HCT116 (cell line): ENCODE results near the gene FCHSD2. TPM values are rescaled to one million over a fixed set of nuclear protein-coding genes. Genes with fewer than 3 reads are reported as not detected.

Source experiments
- ATAC-seq: fragments of 200-7000 bp; cut with Tn5 transposase; 2 replicates; pipeline ENCODE4 v1.9.1; 2020; ENCODE audit warnings: mild to moderate bottlenecking, moderate library complexity
- BruUV-seq: library from RNA; stranded (reverse); fragments of 400-500 nt; replicated peaks from 2 replicates; lab custom pipeline; 2021; lab: Mats Ljungman, UMichigan
- CTCF ChIA-PET: fragments of 300-600 bp; sonication (Branson Sonifier 250); formaldehyde crosslinking; loops from one replicate; lab custom pipeline; 2021; ENCODE audit warnings: antibody characterized with exemption; lab: Charles Lee
- POLR2A ChIA-PET: fragments of 300-600, 350-600 bp; sonication (Branson Sonifier 250); formaldehyde crosslinking; loops from one replicate; lab custom pipeline; 2021; ENCODE audit warnings: antibody characterized with exemption; lab: Charles Lee
- RAD21 ChIA-PET, 2 experiments: fragments of 300-600 bp; sonication (Branson Sonifier 250); formaldehyde crosslinking; loops; one replicate each; lab custom pipeline; 2023; ENCODE audit warnings: low total read pairs in 2 of 2; ENCODE audit not compliant: uncharacterized antibody in 2 of 2, unreplicated experiment in 2 of 2, low non-redundant PET in 1 of 2; lab: Charles Lee
- DNase-seq: peaks from one replicate; pipeline ENCODE4 v3.0.0-alpha.2; 2010; ENCODE audit warnings: low read depth, low spot score
- H2AFZ ChIP-seq: fragments of 200-600 bp; shearing (Covaris generic), sonication (generic); 2 replicates; pipeline ENCODE4 v1.6.1; 2017; ENCODE audit warnings: low read depth, mixed run types, mixed read lengths, antibody characterized with exemption, low read length; ENCODE audit not compliant: poor library complexity, severe bottlenecking
- H3K27ac ChIP-seq: 2 replicates; pipeline ENCODE4 v1.5.1; 2012; ENCODE audit warnings: low read depth, low read length
- H3K27me3 ChIP-seq: fragments of 200-600 bp; sonication (generic); 2 replicates; pipeline ENCODE4 v1.6.1; 2016; ENCODE audit warnings: mixed run types, low read length, mixed read lengths; ENCODE audit not compliant: insufficient read depth
- H3K36me3 ChIP-seq, 2 experiments: fragments of 200-500 bp in 1 of 2; fragments of 200-600 bp in 1 of 2; sonication (Bioruptor generic) in 1 of 2; sonication (generic) in 1 of 2; 2 replicates each; pipeline versions ENCODE4 v1.5.1 to v1.6.1; 2014 to 2016; ENCODE audit warnings: low read length in 2 of 2, inconsistent platforms in 1 of 2, mixed read lengths in 1 of 2, mixed run types in 1 of 2; ENCODE audit not compliant: insufficient read depth in 2 of 2, control insufficient read depth in 1 of 2
- H3K4me1 ChIP-seq, 2 experiments: fragments of 200-600 bp in 1 of 2; sonication (generic) in 1 of 2; 2 replicates each; pipeline versions ENCODE4 v1.5.1 to v1.6.1; 2012 to 2017; ENCODE audit warnings: low read length in 2 of 2, inconsistent platforms in 1 of 2, mild to moderate bottlenecking in 1 of 2, mixed read lengths in 1 of 2, mixed run types in 1 of 2, moderate library complexity in 1 of 2; ENCODE audit not compliant: insufficient read depth in 2 of 2, control insufficient read depth in 1 of 2
- H3K4me2 ChIP-seq: fragments of 200-600 bp; sonication (generic); 2 replicates; pipeline ENCODE4 v1.6.1; 2017; ENCODE audit warnings: mixed run types, low read length, mixed read lengths
- H3K4me3 ChIP-seq, 2 experiments: fragments of 200-600 bp in 1 of 2; sonication (generic) in 1 of 2; replicated peaks in 1 of 2; 2 replicates each; pipeline ENCODE4 v1.5.1; 2011 to 2016; ENCODE audit warnings: low read length in 2 of 2, control low read depth in 1 of 2, low read depth in 1 of 2, mild to moderate bottlenecking in 1 of 2, mixed read lengths in 1 of 2, mixed run types in 1 of 2
- H3K79me2 ChIP-seq: fragments of 200-600 bp; sonication (generic); 2 replicates; pipeline ENCODE4 v1.6.1; 2017; ENCODE audit warnings: mild to moderate bottlenecking, mixed run types, low read length, moderate library complexity, mixed read lengths; ENCODE audit not compliant: insufficient read depth
- H3K9ac ChIP-seq: fragments of 200-600 bp; sonication (generic); 2 replicates; pipeline ENCODE4 v1.6.1; 2016; ENCODE audit warnings: low read length, mixed read lengths
- H3K9me2 ChIP-seq: fragments of 200-600 bp; sonication (generic), shearing (Covaris generic); 2 replicates; pipeline ENCODE4 v1.6.1; 2017; ENCODE audit warnings: mixed run types, mild to moderate bottlenecking, moderate library complexity; ENCODE audit not compliant: insufficient read depth
- H3K9me3 ChIP-seq, 2 experiments: fragments of 200-500 bp in 1 of 2; fragments of 200-600 bp in 1 of 2; sonication (Bioruptor generic) in 1 of 2; sonication (generic) in 1 of 2; 2 replicates each; pipeline ENCODE4 v1.6.1; 2014 to 2017; ENCODE audit warnings: low read length in 2 of 2, mixed read lengths in 2 of 2, inconsistent platforms in 1 of 2, low read depth in 1 of 2, mild to moderate bottlenecking in 1 of 2, mixed run types in 1 of 2, moderate library complexity in 1 of 2; ENCODE audit not compliant: control insufficient read depth in 1 of 2, insufficient read depth in 1 of 2
- H4K20me1 ChIP-seq: fragments of 200-600 bp; sonication (generic), shearing (Covaris generic); 2 replicates; pipeline ENCODE4 v1.6.1; 2017; ENCODE audit warnings: mixed run types, mild to moderate bottlenecking, moderate library complexity; ENCODE audit not compliant: insufficient read depth
- ELF1 ChIP-seq: IDR thresholded peaks from 2 replicates; pipeline ENCODE4 v1.6.1; 2012; ENCODE audit warnings: low read depth, borderline replicate concordance
- JUND ChIP-seq: IDR thresholded peaks from 2 replicates; pipeline ENCODE4 v1.6.1; 2012
- POLR2AphosphoS5 ChIP-seq: IDR thresholded peaks from 2 replicates; pipeline ENCODE4 v1.6.1; 2011; ENCODE audit warnings: mild to moderate bottlenecking, low read depth, low read length, moderate library complexity
- RAD21 ChIP-seq: IDR thresholded peaks from 2 replicates; pipeline ENCODE4 v1.6.1; 2012; ENCODE audit warnings: low read depth, mild to moderate bottlenecking
- TCF7L2 ChIP-seq: IDR thresholded peaks from 2 replicates; pipeline ENCODE4 v1.7.0; 2011; ENCODE audit warnings: borderline replicate concordance, inconsistent platforms; ENCODE audit not compliant: insufficient read depth, insufficient read length; ENCODE audit errors: extremely low read depth
- ZFX ChIP-seq: fragments of 450-650 bp; IDR thresholded peaks from 2 replicates; pipeline ENCODE4 v1.6.1; 2017
- intact Hi-C: fragments of 100-400 bp; cut with micrococcal nuclease; formaldehyde crosslinking; loops from 2 replicates; pipeline ENCODE4 v1.10.0; 2022
- total RNA-seq: library from RNA; stranded (reverse); gene quantifications from one replicate; pipeline ENCODE4 v1.2.1, GENCODE V29; 2021; ENCODE audit not compliant: unreplicated experiment
- TF ChIP-seq, protein P1 (sequence below): IDR thresholded peaks from 2 replicates; pipeline ENCODE4 v1.6.1; 2012; ENCODE audit warnings: low read depth
- TF ChIP-seq, protein P2 (sequence below), 3 experiments: fragments of 200-600 bp in 1 of 3; sonication (generic) in 1 of 3; IDR thresholded peaks in 2 of 3; conservative IDR thresholded peaks in 1 of 3; 2 replicates each; pipeline ENCODE4 v1.5.1; 2012 to 2017; ENCODE audit warnings: low read depth in 2 of 3, low read length in 2 of 3, antibody characterized with exemption in 1 of 3, borderline replicate concordance in 1 of 3, control low read depth in 1 of 3, mild to moderate bottlenecking in 1 of 3, mixed read lengths in 1 of 3, mixed run types in 1 of 3, moderate library complexity in 1 of 3; ENCODE audit not compliant: insufficient read depth in 1 of 3

Gene FCHSD2
- total RNA-seq, 1 experiment from 2014 or later, result 15.0 TPM

DNA sequence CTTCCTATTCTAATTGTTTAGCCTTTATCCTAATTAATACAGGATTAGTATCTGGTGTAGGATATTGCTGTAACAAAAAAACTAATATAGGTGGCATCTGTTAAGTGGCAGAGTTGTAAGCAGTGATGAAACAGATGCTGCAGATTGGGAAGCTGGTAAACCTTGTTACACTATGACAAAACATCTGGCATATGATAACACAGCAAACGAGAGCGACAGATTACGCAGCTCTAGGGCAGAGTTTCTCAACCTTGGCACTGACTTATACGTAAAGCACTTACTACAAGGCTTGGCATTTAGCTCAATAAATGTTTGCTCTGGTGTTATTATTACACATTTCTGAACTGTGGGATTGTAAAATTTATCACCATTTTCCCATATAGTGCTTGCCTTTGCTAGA is 190.9 kb downstream of the FCHSD2 start:
- RAD21 ChIA-PET, result no interaction called here
- CTCF ChIA-PET, result no interaction called here
- no peak for TF ChIP-seq RAD21
- TF ChIP-seq JUND, result no peak
- TF ChIP-seq ZFX, result no peak
- TF ChIP-seq, protein P1, sequence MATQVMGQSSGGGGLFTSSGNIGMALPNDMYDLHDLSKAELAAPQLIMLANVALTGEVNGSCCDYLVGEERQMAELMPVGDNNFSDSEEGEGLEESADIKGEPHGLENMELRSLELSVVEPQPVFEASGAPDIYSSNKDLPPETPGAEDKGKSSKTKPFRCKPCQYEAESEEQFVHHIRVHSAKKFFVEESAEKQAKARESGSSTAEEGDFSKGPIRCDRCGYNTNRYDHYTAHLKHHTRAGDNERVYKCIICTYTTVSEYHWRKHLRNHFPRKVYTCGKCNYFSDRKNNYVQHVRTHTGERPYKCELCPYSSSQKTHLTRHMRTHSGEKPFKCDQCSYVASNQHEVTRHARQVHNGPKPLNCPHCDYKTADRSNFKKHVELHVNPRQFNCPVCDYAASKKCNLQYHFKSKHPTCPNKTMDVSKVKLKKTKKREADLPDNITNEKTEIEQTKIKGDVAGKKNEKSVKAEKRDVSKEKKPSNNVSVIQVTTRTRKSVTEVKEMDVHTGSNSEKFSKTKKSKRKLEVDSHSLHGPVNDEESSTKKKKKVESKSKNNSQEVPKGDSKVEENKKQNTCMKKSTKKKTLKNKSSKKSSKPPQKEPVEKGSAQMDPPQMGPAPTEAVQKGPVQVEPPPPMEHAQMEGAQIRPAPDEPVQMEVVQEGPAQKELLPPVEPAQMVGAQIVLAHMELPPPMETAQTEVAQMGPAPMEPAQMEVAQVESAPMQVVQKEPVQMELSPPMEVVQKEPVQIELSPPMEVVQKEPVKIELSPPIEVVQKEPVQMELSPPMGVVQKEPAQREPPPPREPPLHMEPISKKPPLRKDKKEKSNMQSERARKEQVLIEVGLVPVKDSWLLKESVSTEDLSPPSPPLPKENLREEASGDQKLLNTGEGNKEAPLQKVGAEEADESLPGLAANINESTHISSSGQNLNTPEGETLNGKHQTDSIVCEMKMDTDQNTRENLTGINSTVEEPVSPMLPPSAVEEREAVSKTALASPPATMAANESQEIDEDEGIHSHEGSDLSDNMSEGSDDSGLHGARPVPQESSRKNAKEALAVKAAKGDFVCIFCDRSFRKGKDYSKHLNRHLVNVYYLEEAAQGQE, result no peak
- TF ChIP-seq, protein P2, sequence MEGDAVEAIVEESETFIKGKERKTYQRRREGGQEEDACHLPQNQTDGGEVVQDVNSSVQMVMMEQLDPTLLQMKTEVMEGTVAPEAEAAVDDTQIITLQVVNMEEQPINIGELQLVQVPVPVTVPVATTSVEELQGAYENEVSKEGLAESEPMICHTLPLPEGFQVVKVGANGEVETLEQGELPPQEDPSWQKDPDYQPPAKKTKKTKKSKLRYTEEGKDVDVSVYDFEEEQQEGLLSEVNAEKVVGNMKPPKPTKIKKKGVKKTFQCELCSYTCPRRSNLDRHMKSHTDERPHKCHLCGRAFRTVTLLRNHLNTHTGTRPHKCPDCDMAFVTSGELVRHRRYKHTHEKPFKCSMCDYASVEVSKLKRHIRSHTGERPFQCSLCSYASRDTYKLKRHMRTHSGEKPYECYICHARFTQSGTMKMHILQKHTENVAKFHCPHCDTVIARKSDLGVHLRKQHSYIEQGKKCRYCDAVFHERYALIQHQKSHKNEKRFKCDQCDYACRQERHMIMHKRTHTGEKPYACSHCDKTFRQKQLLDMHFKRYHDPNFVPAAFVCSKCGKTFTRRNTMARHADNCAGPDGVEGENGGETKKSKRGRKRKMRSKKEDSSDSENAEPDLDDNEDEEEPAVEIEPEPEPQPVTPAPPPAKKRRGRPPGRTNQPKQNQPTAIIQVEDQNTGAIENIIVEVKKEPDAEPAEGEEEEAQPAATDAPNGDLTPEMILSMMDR (IDR thresholded peaks at IDR 0.05 in 2 of 3, conservative IDR thresholded peaks at IDR 0.05 in 1 of 3; ENCODE audit: borderline replicate concordance in 1 of 3, insufficient read depth in 1 of 3, low read depth in 2 of 3, low read length in 2 of 3), result no peak
- TF ChIP-seq POLR2AphosphoS5, result no peak
- no peak for TF ChIP-seq TCF7L2
- no peak for TF ChIP-seq ELF1
- H3K9ac ChIP-seq, result no peak overlapping the region
- H3K36me3 ChIP-seq, result no peaks in the 10 kb centered on the region
- no peaks in the 10 kb centered on the region for H3K9me3 ChIP-seq
- DNase-seq (no peak), ATAC-seq (no peak)
- POLR2A ChIA-PET, result interaction anchor here (0.5 kb wide), 1 partner anchor 44 kb away, joined by 4 read pairs; no protein-coding TSS in a partner anchor
- H4K20me1 ChIP-seq, result no peaks in the 10 kb centered on the region
- BruUV-seq, result no TSS peak
- H2AFZ ChIP-seq, result no peak overlapping the region
- no peak overlapping the region for H3K4me3 ChIP-seq
- no peak overlapping the region for H3K4me2 ChIP-seq
- no peaks in the 10 kb centered on the region for H3K9me2 ChIP-seq
- no peak overlapping the region for H3K27ac ChIP-seq
- no peaks in the 10 kb centered on the region for H3K79me2 ChIP-seq
- no peaks in the 10 kb centered on the region for H3K27me3 ChIP-seq
- intact Hi-C loops, result no loop called here
- no peaks in the 10 kb centered on the region for H3K4me1 ChIP-seq
